Measurements from ENCODE around the gene RASSF5.

GRCh38 chr1:206568256-206568655, 60.9 kb downstream of the RASSF5 start:
- TF ChIP-seq CTCF (IDR thresholded peaks at IDR 0.05; ENCODE audit: poor library complexity) (no peak), EZH2 (IDR thresholded peaks at IDR 0.05; ENCODE audit: borderline replicate concordance) (no peak)

Data from hepatocyte (in vitro differentiated cells).